ENCODE data around the gene OR2V1. TPM values are rescaled to one million over a fixed set of nuclear protein-coding genes. Genes with fewer than 3 reads are reported as not detected.
"Not testable (repeated sequence)": the region's sequence is repeated elsewhere in the genome, so short reads cannot be mapped to it uniquely, and the experiment has no call there.

Gene OR2V1
- total and polyA plus RNA-seq, 2 donors (not counting 1 experiment from before 2014, with no cell fraction given), result not detected

GRCh38 chr5:181149355-181149754 lies 18.4 kb upstream of the OR2V1 start:
- no peaks in the 10 kb centered on the region for H3K4me1 ChIP-seq (ENCODE audit: control insufficient read depth in 2 of 2, insufficient read depth in 2 of 2, low read length in 2 of 2)
- H3K9me3 ChIP-seq (ENCODE audit: control extremely low read depth in 1 of 3, control insufficient read depth in 2 of 3, insufficient read depth in 1 of 3, low read length in 2 of 3), result peaks cover 0 to 4% (median 0%) of the 10 kb centered on the region in 3 donors
- H3K27ac ChIP-seq (ENCODE audit: low read length in 2 of 2), result no peak overlapping the region
- H3K4me2 ChIP-seq (replicated peaks; ENCODE audit: low read depth, low read length, poor library complexity, severe bottlenecking), result no peak overlapping the region
- no peak overlapping the region for H2AFZ ChIP-seq (ENCODE audit: insufficient read depth, low read depth, low read length, poor library complexity, severe bottlenecking)
- ATAC-seq (ENCODE audit: low read depth), result no peak
- ChIA-PET POLR2A (no interaction called here), CTCF (no interaction called here)
- H3K27me3 ChIP-seq (replicated peaks in 1 of 4; ENCODE audit: control extremely low read depth in 1 of 4, control insufficient read depth in 3 of 4, insufficient read depth in 4 of 4, low read length in 3 of 4), result peaks cover 0 to 18% (median 1%) of the 10 kb centered on the region in 4 experiments
- Mint-ChIP-seq H3K27ac (no peak overlapping the region), H3K27me3 (peaks cover 50% of the 10 kb centered on the region), H3K9me3 (ENCODE audit: insufficient read depth) (no peaks in the 10 kb centered on the region), H3K4me3 (no peak overlapping the region), H3K4me1 (no peaks in the 10 kb centered on the region)
- H3K36me3 ChIP-seq (replicated peaks in 1 of 2; ENCODE audit: control extremely low read depth in 1 of 2, control insufficient read depth in 1 of 2, extremely low read depth in 1 of 2, insufficient read depth in 2 of 2, low read length in 1 of 2), result no peaks in the 10 kb centered on the region
- TF ChIP-seq EZH2 (IDR thresholded peaks at IDR 0.05; ENCODE audit: borderline replicate concordance, insufficient read depth, low read depth, low read length, poor library complexity, severe bottlenecking) (no peak), CTCF (IDR thresholded peaks at IDR 0.05) (no peak)
- no peak overlapping the region for H3K9ac ChIP-seq (ENCODE audit: low read length)
- intact Hi-C loops (cut with micrococcal nuclease), result no loop called here
- H3K4me3 ChIP-seq (ENCODE audit: control extremely low read depth in 1 of 5, extremely low read depth in 1 of 5, insufficient read depth in 1 of 5, low read depth in 2 of 5, low read length in 4 of 5), result no peak overlapping the region
- 93% methylated on average over 5 of the region's 6 CpGs for WGBS (ENCODE audit: insufficient coverage)
- DNase-seq, result no peak
- no peaks in the 10 kb centered on the region for H4K20me1 ChIP-seq (ENCODE audit: control insufficient read depth, insufficient read depth, low read length, poor library complexity, severe bottlenecking)
- no peaks in the 10 kb centered on the region for H3K79me2 ChIP-seq (ENCODE audit: control insufficient read depth, insufficient read depth, low read length)

GRCh38 chr5:181146927-181147636 lies 16.1 kb upstream of the OR2V1 start, which contains the start of gene OR2V2:
TSS of gene OR2V2 (plus strand) at chr5:181147586. CDS start at chr5:181154943, 7,357 bp downstream.
- intact Hi-C loops (cut with micrococcal nuclease); H3K4me3 Mint-ChIP-seq; H3K9me3 ChIP-seq (ENCODE audit: control extremely low read depth in 1 of 3, control insufficient read depth in 2 of 3, insufficient read depth in 1 of 3, low read length in 2 of 3); H3K36me3 ChIP-seq (replicated peaks in 1 of 2; ENCODE audit: control extremely low read depth in 1 of 2, control insufficient read depth in 1 of 2, extremely low read depth in 1 of 2, insufficient read depth in 2 of 2, low read length in 1 of 2); H3K9ac ChIP-seq (ENCODE audit: low read length); H2AFZ ChIP-seq (ENCODE audit: insufficient read depth, low read depth, low read length, poor library complexity, severe bottlenecking); H3K79me2 ChIP-seq (ENCODE audit: control insufficient read depth, insufficient read depth, low read length); H3K9me3 Mint-ChIP-seq (ENCODE audit: insufficient read depth); H3K27ac ChIP-seq (ENCODE audit: low read length in 2 of 2); H3K4me3 ChIP-seq (ENCODE audit: control extremely low read depth in 1 of 5, extremely low read depth in 1 of 5, insufficient read depth in 1 of 5, low read depth in 2 of 5, low read length in 4 of 5); DNase-seq; H3K4me2 ChIP-seq (replicated peaks; ENCODE audit: low read depth, low read length, poor library complexity, severe bottlenecking); H3K27ac Mint-ChIP-seq; H3K4me1 Mint-ChIP-seq; H4K20me1 ChIP-seq (ENCODE audit: control insufficient read depth, insufficient read depth, low read length, poor library complexity, severe bottlenecking); POLR2A ChIA-PET; ATAC-seq (ENCODE audit: low read depth); H3K4me1 ChIP-seq (ENCODE audit: control insufficient read depth in 2 of 2, insufficient read depth in 2 of 2, low read length in 2 of 2): not testable (repeated sequence)
- 63% methylated on average over 4 of the region's 7 CpGs for WGBS (ENCODE audit: insufficient coverage)
- peaks cover 60% of the 10 kb centered on the region for H3K27me3 Mint-ChIP-seq
- CTCF ChIA-PET, result interaction anchor here (1.0 to 1.2 kb wide), 2 partner anchors 11 to 284 kb away, joined by 3 read pairs; no protein-coding TSS in a partner anchor
- H3K27me3 ChIP-seq (replicated peaks in 1 of 4; ENCODE audit: control extremely low read depth in 1 of 4, control insufficient read depth in 3 of 4, insufficient read depth in 4 of 4, low read length in 3 of 4), result peaks cover 0 to 28% (median 3%) of the 10 kb centered on the region in 4 experiments

All from B cell (primary cell).